PC-3 (cell line): Measurements from ENCODE around the gene SLC34A1.

ENCODE experiments used
- EZH2 ChIP-seq: fragments of 300-600 bp; sonication (generic); IDR thresholded peaks from one replicate; pipeline ENCODE4 v1.6.1; 2017; ENCODE audit warnings: antibody characterized with exemption, mild to moderate bottlenecking, low read length; ENCODE audit not compliant: unreplicated experiment
- TF ChIP-seq, protein P1 (sequence below): fragments of 300-600 bp; sonication (generic); conservative IDR thresholded peaks from 2 replicates; pipeline ENCODE4 v1.5.1; 2017; ENCODE audit warnings: antibody characterized with exemption, low read depth, mild to moderate bottlenecking, low read length

DNA sequence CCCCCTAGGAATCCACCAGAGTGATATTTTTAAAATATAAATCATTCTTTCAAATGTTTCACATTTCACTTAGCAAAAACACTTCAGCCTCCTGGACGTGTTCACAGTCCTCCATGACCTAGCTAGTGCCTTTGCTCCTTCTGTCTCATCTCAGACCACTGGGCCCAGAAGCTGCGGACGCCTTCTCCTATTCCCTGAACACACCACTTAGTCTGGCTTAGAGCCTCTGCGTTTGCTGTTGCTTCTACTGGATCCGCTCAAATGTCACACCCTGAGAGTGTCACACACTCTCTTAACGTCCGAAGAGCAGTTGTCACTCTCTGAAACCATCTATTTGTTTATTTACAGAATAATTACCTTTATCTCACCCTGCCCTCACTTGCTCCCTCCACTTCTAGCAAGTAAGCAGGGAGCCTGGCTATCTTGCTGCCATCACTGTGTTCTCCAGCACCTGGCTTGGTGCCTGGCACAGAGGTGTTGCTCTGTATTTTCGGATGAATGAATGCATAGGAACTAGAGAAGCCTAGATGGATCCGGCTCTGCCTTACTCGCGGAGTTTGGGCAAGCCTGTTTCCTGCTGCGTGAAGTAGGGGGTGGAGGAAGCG is 41.1 kb downstream of the SLC34A1 start:
- TF ChIP-seq, protein P1, sequence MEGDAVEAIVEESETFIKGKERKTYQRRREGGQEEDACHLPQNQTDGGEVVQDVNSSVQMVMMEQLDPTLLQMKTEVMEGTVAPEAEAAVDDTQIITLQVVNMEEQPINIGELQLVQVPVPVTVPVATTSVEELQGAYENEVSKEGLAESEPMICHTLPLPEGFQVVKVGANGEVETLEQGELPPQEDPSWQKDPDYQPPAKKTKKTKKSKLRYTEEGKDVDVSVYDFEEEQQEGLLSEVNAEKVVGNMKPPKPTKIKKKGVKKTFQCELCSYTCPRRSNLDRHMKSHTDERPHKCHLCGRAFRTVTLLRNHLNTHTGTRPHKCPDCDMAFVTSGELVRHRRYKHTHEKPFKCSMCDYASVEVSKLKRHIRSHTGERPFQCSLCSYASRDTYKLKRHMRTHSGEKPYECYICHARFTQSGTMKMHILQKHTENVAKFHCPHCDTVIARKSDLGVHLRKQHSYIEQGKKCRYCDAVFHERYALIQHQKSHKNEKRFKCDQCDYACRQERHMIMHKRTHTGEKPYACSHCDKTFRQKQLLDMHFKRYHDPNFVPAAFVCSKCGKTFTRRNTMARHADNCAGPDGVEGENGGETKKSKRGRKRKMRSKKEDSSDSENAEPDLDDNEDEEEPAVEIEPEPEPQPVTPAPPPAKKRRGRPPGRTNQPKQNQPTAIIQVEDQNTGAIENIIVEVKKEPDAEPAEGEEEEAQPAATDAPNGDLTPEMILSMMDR, result no peak
- no peak for TF ChIP-seq EZH2
